ENCODE data around the gene PPBP.
"Not testable (repeated sequence)": the region's sequence is repeated elsewhere in the genome, so short reads cannot be mapped to it uniquely, and the experiment has no call there.

PPBP gene

GRCh38 chr4:73964862-73965611, 23.0 kb downstream of the PPBP start:
- Histone ChIP-seq H3K27me3 (ENCODE audit: low read length) (no peaks in the 10 kb centered on the region), H3K4me3 (ENCODE audit: insufficient read depth, low read length, poor library complexity, severe bottlenecking) (no peak overlapping the region), H2AFZ (ENCODE audit: low read depth, low read length, severe bottlenecking) (no peak overlapping the region), H3K36me3 (ENCODE audit: low read length) (no peaks in the 10 kb centered on the region), H3F3A (ENCODE audit: insufficient read depth) (no peaks in the 10 kb centered on the region), H3K27ac (ENCODE audit: low read depth, low read length) (no peak overlapping the region), H3K9me3 (ENCODE audit: insufficient read depth, low read length) (no peaks in the 10 kb centered on the region), H3K79me2 (ENCODE audit: insufficient read depth, low read length) (no peaks in the 10 kb centered on the region), H3K4me2 (ENCODE audit: low read depth, low read length, poor library complexity, severe bottlenecking) (no peak overlapping the region), H3K9ac (ENCODE audit: low read length) (no peak overlapping the region), H4K20me1 (ENCODE audit: low read depth, low read length) (no peaks in the 10 kb centered on the region), H3K9me2 (replicated peaks; ENCODE audit: insufficient read depth, low read length) (no peaks in the 10 kb centered on the region)
- TF ChIP-seq, protein P1, sequence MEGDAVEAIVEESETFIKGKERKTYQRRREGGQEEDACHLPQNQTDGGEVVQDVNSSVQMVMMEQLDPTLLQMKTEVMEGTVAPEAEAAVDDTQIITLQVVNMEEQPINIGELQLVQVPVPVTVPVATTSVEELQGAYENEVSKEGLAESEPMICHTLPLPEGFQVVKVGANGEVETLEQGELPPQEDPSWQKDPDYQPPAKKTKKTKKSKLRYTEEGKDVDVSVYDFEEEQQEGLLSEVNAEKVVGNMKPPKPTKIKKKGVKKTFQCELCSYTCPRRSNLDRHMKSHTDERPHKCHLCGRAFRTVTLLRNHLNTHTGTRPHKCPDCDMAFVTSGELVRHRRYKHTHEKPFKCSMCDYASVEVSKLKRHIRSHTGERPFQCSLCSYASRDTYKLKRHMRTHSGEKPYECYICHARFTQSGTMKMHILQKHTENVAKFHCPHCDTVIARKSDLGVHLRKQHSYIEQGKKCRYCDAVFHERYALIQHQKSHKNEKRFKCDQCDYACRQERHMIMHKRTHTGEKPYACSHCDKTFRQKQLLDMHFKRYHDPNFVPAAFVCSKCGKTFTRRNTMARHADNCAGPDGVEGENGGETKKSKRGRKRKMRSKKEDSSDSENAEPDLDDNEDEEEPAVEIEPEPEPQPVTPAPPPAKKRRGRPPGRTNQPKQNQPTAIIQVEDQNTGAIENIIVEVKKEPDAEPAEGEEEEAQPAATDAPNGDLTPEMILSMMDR (IDR thresholded peaks at IDR 0.05; ENCODE audit: insufficient read depth, low read length, poor library complexity, severe bottlenecking) = no peak
- TF ChIP-seq EZH2phosphoT487 (conservative IDR thresholded peaks at IDR 0.05; ENCODE audit: low read length) = no peak

DNA sequence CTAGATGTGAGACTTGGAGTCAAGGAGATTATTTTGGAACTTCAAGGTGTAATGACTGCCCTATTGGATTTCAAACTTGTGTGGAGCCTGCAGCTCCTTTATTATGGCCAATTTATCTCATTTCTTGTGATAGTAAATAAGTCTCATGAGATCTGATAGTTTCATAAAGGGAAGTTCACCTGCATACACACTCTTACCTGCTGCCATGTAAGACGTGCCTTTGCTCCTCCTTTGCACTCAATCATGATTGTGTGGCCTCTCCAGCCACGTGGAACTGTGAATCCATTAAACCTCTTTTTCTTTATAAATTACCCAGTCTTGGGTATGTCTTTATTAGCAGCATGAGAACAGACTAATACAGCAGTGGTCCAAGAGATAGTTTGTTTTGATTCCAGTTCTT, 25.3 kb downstream of the PPBP start:
- TF ChIP-seq EZH2phosphoT487 (conservative IDR thresholded peaks at IDR 0.05; ENCODE audit: low read length) = no peak
- TF ChIP-seq, protein P1 (IDR thresholded peaks at IDR 0.05; ENCODE audit: insufficient read depth, low read length, poor library complexity, severe bottlenecking) = no peak
- H4K20me1 ChIP-seq (ENCODE audit: low read depth, low read length) = no peaks in the 10 kb centered on the region
- no peak overlapping the region for H3K4me2 ChIP-seq (ENCODE audit: low read depth, low read length, poor library complexity, severe bottlenecking)
- H3F3A ChIP-seq (ENCODE audit: insufficient read depth) = no peaks in the 10 kb centered on the region
- no peaks in the 10 kb centered on the region for H3K9me3 ChIP-seq (ENCODE audit: insufficient read depth, low read length)
- H3K36me3 ChIP-seq (ENCODE audit: low read length) = no peaks in the 10 kb centered on the region
- H3K9ac ChIP-seq (ENCODE audit: low read length) = no peak overlapping the region
- no peak overlapping the region for H3K27ac ChIP-seq (ENCODE audit: low read depth, low read length)
- no peaks in the 10 kb centered on the region for H3K27me3 ChIP-seq (ENCODE audit: low read length)
- H3K4me3 ChIP-seq (ENCODE audit: insufficient read depth, low read length, poor library complexity, severe bottlenecking) = no peak overlapping the region
- H3K79me2 ChIP-seq (ENCODE audit: insufficient read depth, low read length) = no peaks in the 10 kb centered on the region
- H2AFZ ChIP-seq (ENCODE audit: low read depth, low read length, severe bottlenecking) = no peak overlapping the region
- H3K9me2 ChIP-seq (replicated peaks; ENCODE audit: insufficient read depth, low read length) = no peaks in the 10 kb centered on the region

DNA sequence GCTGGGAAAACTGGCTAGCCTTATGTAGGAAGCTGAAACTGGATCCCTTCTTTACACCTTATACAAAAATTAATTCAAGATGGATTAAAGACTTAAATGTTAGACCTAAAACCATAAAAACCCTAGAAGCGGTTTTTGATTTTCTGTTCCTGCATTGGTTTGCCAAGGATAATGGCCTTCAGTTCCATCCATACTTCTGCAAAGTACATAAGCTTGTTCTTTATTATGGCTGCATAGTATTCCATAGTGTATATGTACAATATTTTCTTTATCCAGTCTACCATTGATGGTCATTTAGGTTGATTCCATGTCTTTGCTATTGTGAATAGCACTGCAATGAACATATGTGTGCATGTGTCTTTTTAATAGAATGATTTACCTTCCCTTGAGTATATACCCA, 28.9 kb downstream of the PPBP start:
- not testable (repeated sequence) for H3K79me2 ChIP-seq (ENCODE audit: insufficient read depth, low read length); H3K27ac ChIP-seq (ENCODE audit: low read depth, low read length); H3K9me2 ChIP-seq (replicated peaks; ENCODE audit: insufficient read depth, low read length); H3K27me3 ChIP-seq (ENCODE audit: low read length); H3K9ac ChIP-seq (ENCODE audit: low read length); H3K9me3 ChIP-seq (ENCODE audit: insufficient read depth, low read length); H3K4me2 ChIP-seq (ENCODE audit: low read depth, low read length, poor library complexity, severe bottlenecking); H3K4me3 ChIP-seq (ENCODE audit: insufficient read depth, low read length, poor library complexity, severe bottlenecking); H3K36me3 ChIP-seq (ENCODE audit: low read length); H3F3A ChIP-seq (ENCODE audit: insufficient read depth); H4K20me1 ChIP-seq (ENCODE audit: low read depth, low read length); H2AFZ ChIP-seq (ENCODE audit: low read depth, low read length, severe bottlenecking)

- Histone ChIP-seq H4K20me1 (ENCODE audit: low read depth, low read length) (no peaks in the 10 kb centered on the region), H3K27me3 (ENCODE audit: low read length) (no peaks in the 10 kb centered on the region), H3K27ac (ENCODE audit: low read depth, low read length) (no peak overlapping the region), H3K9me3 (ENCODE audit: insufficient read depth, low read length) (no peaks in the 10 kb centered on the region), H3K4me3 (ENCODE audit: insufficient read depth, low read length, poor library complexity, severe bottlenecking) (no peak overlapping the region), H3F3A (ENCODE audit: insufficient read depth) (no peaks in the 10 kb centered on the region), H3K4me2 (ENCODE audit: low read depth, low read length, poor library complexity, severe bottlenecking) (no peak overlapping the region), H3K79me2 (ENCODE audit: insufficient read depth, low read length) (no peaks in the 10 kb centered on the region), H3K36me3 (ENCODE audit: low read length) (no peaks in the 10 kb centered on the region), H3K9ac (ENCODE audit: low read length) (no peak overlapping the region), H3K9me2 (replicated peaks; ENCODE audit: insufficient read depth, low read length) (no peaks in the 10 kb centered on the region), H2AFZ (ENCODE audit: low read depth, low read length, severe bottlenecking) (no peak overlapping the region)
- no peak for TF ChIP-seq EZH2phosphoT487 (conservative IDR thresholded peaks at IDR 0.05; ENCODE audit: low read length)
- TF ChIP-seq, protein P1 (IDR thresholded peaks at IDR 0.05; ENCODE audit: insufficient read depth, low read length, poor library complexity, severe bottlenecking) = no peak
Observed at GRCh38 chr4:73952352-73952751, 35.6 kb downstream of the PPBP start.

- H3K79me2 ChIP-seq (ENCODE audit: insufficient read depth, low read length); H3K9me2 ChIP-seq (replicated peaks; ENCODE audit: insufficient read depth, low read length); H3F3A ChIP-seq (ENCODE audit: insufficient read depth); H3K27ac ChIP-seq (ENCODE audit: low read depth, low read length); H3K9me3 ChIP-seq (ENCODE audit: insufficient read depth, low read length); H4K20me1 ChIP-seq (ENCODE audit: low read depth, low read length); H3K4me3 ChIP-seq (ENCODE audit: insufficient read depth, low read length, poor library complexity, severe bottlenecking); H3K36me3 ChIP-seq (ENCODE audit: low read length); H3K4me2 ChIP-seq (ENCODE audit: low read depth, low read length, poor library complexity, severe bottlenecking); H3K9ac ChIP-seq (ENCODE audit: low read length); H3K27me3 ChIP-seq (ENCODE audit: low read length); H2AFZ ChIP-seq (ENCODE audit: low read depth, low read length, severe bottlenecking): not testable (repeated sequence)
Observed at GRCh38 chr4:73950376-73950920, 37.5 kb downstream of the PPBP start.
